COLO668 (cell line): Measurements from ENCODE around the gene AMBRA1.

Experiments
- DNase-seq: peaks from one replicate; lab custom pipeline; 2025; ENCODE audit not compliant: unreplicated experiment; lab: John Stamatoyannopoulos, UW

The AMBRA1 gene

DNA sequence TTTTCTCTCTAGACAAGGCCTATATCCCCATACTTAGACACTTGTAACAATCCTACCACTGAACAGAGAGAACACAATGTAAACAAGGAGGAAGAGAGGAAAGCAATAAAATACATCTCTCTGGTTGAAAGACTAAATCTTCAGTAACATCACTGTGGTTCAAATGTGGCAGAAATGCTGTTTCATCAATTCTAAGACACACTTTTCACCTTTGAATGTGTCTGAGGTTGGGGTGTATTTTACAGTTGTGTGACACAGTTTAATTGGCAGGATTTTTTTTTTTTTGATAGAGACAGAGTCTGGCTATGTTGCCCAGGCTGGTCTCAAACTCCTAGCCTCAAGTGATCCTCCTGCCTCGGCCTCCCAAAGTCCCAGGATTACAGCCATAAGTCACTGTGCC is 79.5 kb downstream of the AMBRA1 start:
- no peak for DNase-seq

DNA sequence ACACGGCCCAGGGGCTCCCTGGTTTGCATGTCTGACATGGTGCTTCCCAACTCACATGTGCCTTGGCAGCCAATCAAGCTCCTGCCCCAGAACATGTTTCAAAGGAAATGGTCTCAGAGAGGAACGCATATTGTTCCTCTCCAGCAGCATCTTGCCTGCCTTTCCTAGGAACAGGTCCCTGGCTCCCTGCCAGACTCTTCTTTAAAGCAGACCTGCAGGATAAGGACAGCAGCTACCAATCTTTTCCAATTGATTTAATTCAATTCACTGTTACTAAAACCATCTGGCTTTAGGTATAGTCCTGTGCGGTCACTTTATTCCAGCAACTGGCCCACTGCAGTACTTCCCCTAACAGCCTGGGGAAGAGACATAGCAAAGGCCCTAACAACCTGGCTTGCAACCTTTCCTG is 79.9 kb downstream of the AMBRA1 start:
- DNase-seq, result peak; percentile 21

DNA sequence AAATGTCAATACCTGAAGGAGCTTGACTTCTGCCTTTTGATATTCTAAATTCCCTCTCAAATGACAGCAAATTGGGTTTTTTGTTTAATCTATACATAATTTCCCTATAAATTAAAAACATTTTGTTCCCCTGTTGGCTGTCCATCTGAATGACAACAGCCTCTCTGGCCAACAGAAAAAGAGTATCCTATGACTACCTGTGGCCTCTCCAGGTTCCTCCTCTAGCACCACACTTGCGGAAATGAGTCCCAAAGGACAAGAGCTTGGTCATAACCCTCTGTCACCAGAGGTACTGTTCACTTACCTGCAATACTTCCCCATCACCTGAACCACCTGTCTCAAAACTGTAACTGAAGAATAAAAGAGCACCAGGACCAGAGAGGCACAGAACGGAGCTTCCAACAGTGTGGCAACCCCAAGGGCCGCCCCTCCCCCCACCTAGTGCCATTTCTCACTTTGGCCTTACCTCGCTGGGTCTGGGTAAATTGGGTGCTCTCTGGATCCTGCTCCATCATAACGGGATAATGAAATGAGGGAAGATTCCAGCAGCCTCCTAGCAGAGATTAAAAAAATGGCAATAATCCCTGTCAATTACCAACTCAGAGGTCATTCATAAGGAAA is 81.5 kb downstream of the AMBRA1 start:
- DNase-seq, result no peak

DNA sequence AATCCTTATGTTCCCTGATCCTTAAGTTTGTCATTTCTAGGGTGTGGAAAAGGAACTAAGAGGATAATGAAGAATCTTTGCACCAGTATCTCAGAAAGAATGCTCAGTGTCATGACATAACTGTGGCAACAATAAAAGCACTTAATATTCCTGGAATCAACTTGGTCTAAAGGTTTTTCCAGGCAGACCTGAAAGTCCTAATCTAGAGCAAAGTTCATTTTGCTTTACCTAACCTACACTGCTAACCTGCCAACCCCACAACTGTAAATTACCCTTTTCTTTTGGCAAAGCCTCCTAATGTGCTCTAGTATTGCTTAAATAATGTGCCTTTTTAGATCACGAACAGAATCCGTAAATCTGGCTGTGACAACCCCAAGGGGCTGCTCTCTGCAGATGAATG is 82.5 kb downstream of the AMBRA1 start:
- DNase-seq, result no peak

DNA sequence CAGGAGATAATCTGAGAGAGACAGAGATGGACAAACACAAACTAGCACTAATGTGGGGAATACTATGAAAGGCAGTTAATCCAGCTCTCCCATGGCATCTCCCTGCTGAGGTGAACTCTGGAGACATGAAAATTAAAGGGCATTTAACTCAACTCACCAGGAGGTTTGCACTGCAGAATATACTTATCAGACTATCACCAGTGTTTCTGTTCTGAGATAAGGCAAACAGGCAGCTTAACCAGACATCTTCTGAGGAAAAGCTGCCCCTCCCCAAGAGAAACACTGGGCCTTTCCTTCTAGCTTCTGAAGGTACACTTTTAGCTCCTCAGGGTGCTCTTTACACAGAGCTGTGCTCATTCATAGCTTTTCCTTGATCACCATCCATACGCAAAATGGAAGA is 85.5 kb downstream of the AMBRA1 start:
- no peak for DNase-seq

DNA sequence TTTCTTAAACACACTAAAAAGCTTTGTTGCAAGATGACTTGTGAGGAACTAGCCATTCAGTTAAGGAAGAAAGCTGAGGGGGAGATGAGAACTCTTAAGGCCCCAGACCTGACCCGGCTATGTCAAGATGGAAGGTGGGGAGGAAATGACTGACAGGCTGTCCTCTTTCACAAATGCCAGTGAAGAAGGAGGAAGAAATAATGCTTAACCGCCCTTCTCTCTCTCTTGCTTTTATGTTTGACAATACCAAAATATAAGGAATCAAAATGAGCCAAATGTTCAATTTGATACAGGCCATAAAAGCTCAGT is 87.4 kb downstream of the AMBRA1 start:
- DNase-seq, result no peak

DNA sequence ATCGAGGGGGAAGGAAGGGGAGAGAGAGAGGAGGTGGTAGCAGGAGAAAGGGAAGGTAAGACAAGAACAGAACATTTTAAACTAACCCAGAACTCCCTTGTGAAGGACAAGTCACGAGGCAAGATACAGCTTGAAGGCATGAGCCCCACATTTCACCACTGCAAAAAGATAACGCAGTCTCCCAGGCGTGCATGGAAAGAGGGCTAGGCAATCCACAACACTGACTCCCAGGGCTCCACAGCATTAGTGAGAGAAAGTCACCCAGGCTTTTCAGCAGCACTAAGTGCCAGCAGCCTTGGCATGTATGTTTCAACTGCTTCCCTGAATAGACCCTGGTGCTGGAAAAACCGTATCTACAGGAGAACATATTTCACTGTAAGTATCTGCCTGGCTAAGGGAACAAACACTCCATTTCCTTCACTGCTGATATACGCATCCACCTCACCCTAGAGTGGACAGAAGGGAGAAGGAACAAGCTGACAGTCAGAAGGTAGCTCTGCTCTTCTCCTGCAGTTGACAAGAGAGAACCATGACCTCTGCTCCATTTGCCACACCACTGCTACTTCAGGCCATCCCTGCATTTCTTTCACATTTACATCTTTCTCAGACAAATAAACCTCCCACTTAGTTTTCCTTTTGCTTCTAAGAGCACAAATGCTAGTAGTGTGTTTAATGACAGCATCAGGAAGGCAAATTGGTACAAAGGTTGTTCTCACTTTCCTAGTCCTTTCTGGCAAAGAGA is 87.9 kb downstream of the AMBRA1 start:
- DNase-seq, result no peak

DNA sequence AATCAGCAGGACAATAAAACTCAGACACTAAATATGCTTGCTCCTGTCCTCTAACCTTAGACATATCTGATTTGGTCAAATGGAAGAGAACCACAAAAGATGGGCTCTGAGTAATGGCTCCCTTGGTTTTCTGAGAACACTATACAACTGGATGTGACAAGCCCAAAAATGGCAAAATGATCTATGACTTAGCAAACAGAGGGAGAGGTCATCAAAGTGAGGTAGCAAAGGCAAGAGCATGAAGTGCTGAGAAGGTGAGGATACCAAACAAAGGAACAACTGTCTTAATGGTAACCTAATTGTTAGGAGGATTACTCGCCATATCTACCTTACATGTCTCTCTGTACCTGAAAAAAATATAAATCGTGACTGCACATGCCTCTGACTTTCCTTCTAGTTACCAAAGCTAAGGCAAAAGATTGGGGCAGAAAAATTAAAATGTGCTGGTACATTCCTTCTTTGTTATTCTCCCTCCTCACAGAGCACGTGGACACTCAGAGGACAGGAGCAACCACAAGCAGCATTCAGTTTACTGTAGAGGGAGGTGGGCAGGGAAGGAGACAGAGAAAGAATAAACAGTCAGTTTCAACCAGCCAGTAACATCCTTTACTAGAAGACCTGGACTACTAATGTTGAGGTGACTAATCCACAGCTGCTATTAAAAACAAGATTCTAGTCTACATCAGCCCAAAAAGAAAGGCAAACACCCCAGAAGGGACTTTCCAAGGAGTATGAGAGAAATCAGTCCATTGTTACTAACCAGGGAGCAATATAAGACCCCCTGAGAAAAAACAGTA is 88.8 kb downstream of the AMBRA1 start:
- DNase-seq, result no peak

DNA sequence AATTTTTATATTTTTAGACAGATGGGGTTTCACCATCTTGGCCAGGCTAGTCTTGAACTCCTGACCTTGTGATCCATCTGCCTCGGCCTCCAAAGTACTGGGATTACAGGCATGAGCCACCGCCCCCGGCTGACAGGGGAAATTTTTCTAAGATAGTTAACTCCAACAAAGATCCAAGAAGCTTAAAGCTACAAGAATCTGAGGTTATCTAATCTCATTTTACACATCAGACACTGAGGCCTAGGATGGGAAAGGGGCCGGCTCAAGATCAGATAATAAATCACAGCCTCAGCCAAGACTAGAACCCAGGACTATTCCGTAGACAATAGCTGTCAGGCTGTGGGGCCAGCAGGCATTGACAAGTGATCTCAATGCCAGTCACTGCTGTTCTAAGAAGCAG is 94.0 kb downstream of the AMBRA1 start:
- DNase-seq, result no peak

DNA sequence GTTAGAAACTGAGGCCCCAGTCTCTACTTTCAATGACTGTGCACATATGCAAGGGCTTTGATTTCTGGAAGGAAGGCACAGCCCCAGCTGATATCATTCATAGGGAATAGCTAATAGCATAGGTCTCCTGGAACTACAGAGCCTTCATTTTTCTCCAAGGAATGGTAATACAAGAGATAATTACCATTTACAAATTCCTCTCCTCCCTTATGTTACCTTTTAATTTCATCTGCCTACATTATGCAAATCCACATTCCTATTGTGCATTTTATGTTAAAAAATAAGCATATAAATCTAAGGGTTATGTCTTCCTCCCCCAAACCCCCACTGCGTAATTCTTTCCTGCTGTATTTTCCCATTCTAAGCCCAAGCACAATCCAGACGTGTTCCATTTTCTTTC is 94.9 kb downstream of the AMBRA1 start:
- DNase-seq, result no peak

DNA sequence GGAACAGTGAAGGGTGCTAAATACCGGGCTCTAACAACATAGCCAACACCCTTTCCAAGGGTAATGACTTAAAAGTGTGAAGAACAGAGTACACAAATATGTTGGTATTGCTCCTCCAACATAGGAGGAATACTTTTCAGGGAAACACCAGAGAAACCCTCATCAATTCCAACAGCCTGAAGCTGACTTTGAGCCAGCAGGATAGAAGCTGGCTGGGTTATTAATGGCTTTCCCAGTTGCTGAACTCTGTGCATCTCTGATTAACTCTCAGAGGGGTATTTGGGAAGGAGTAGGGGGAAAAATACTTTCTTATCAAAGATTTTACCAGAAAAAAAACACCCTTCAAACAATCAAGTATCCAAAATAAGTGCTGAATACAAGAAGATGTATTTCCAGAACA is 95.6 kb downstream of the AMBRA1 start:
- no peak for DNase-seq

DNA sequence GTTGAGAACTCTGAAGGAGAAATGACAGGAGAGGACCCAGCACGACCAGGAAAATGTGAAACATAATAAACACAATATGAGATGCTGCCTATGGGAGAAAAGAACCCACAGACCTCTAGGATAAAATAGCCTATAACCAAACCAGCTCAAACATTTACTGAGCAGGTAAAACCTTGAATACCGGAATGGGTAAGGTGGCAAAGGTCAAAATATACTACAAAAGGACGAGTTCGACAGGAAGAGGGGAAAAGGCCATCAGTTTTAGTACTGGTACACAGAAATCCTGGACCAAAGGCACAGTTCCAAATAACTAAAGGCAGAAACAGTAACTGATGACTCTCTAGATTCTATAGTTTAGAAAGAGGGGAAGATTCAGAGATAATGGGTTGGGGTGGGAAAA is 96.3 kb downstream of the AMBRA1 start:
- no peak for DNase-seq

DNA sequence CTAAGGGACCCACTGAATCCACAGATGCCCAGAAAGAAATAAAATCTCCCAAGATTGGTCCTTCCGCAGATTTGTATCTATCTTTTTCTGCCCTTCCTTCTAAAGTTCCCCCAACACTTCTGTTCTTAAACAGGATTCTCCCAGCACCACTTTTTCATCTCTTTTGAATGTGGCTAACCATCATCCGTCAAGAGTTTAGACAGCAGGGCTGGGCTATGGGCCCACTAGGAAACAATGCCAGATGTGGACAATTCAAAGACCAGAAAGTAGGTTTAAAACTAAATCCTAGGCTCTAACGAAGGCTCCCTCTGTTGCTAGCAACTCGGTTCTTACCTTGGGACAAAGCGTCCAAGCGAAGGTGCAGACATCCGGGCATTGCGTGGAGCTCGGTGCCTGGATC is 100.0 kb downstream of the AMBRA1 start:
- no peak for DNase-seq

DNA sequence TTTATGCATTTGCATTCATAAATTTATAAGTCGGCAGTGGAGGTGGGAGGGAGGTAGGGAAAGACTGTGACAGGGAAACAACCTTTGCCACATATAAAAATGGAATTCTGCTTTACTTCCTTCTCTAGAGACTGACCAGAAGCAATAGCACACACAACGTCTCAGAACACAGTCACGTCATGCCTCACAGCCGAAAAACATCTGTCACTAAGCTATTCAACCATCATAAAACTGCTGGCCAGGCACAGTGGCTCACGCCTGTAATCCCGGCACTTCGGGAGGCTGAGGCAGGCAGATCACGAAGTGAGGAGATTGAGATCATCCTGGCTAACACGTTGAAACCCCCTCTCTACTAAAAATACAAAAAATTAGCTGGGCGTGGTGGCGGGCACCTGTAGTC is 101.3 kb downstream of the AMBRA1 start:
- DNase-seq, result no peak

DNA sequence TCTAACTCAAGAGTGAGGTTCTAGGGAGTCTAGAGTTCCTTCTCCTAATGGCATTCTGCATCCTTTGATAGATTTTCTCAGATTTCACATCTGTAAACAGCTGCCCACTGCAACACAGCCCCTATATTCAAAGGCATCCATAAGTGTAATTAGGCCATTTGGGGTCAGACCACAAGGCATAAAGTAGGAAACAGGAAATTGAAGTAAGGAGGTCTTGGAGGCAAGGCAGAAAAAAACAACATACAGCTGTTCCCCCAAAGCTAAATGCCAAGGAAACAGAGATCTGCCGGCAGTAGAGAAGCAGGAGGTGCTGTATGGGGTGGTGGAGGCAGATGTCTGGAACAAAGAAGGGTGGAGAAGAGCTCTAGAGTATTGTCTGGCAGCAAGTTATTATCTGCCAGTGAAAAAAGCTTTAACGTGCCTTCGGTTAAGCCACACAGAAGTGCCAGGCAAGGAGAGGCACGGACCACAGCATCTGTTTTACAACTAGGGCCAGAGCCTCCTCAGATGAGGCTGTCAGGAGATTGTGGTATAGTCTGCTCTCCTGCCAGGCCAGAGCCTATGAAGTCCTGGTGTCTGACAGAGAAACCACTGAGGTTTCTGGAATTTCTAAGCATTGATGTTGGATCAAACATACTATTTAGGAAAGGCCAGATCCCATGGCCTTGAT is 102.0 kb downstream of the AMBRA1 start:
- DNase-seq, result no peak

DNA sequence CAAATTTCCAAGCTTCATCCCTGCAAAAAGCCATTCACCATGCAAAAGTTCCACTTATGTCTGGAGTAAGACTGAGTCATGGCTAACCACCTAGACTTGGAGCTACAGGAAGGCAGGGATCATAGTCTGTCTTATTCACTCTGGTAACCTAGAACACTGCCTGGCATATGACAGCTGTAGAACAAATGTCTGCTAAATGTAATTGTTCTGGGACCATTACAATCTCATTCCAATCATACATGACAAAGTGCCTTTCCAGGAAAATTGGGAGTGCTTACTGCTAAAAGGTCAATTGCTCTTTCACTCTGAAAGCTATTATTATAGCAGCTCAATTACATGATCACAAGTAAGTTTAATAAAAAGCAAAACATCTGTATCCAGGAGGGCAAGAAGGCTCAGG is 103.2 kb downstream of the AMBRA1 start:
- DNase-seq, result no peak

DNA sequence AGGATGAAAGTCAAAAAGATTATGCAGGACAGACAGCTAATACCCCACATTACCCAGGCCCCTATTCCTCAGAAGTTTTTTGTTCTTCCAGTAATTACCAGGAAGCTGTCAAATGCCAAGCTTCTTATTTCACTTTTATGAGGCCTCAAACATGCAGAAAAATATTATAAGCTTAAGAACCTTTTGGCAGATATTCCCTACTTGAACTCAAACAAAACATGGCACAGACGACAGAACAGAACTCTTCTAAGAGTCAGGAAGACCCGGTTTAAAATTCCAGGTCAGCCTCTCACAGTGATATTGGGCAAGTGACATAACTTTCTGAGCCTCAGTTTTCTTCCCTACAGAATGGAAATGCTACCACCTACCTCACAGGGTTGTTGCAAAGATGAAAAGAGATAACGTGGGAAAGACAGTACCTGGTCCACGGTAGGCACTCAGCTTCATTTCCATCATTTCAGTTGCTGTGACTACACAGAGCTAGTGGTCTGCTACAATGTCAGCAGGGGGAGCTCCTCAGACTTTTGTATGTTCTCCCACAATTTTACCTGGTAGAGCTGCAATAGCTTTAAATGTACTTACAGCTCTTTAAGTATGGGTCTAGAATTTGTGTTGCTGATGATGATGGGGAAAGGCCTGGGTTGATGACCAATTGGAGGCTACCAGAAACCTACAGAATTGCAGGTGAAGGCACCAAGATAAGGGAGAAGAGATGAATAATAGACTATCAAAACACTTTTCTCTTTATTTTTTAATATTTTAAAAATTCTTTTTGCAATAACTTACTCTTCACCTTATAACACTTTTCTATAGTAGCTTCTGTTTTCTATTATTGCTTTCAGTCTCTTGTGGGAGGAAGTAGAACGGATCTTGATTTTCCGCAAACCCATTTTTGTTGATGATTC is 103.9 kb downstream of the AMBRA1 start:
- peak; percentile 36 for DNase-seq

DNA sequence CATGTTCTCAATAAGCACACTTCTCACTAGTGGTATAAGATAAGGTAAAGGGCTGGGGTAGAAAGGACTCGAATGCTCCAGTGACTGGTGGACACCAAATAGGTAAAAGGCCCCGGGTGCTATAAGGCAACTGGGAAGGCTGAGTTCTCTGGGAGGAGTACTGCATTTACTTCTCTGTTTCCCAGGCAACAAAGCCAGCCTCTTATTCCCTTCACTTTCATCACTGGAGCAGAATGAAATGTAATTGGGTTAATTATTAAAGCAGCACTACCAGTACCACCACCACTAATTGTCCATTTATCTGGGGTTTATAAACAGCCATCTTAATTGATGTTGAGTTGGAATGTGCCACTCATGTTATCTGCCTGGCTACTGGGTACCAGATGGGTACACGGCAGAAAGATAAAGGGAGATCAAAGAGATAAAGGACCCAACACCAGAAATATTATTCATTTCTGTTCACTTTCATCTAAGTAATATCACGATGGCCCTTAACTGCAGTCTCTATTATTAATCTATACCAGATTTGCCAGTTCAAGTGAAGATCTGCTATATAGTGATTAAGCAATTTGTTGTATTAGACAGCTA is 107.9 kb downstream of the AMBRA1 start:
- no peak for DNase-seq

DNA sequence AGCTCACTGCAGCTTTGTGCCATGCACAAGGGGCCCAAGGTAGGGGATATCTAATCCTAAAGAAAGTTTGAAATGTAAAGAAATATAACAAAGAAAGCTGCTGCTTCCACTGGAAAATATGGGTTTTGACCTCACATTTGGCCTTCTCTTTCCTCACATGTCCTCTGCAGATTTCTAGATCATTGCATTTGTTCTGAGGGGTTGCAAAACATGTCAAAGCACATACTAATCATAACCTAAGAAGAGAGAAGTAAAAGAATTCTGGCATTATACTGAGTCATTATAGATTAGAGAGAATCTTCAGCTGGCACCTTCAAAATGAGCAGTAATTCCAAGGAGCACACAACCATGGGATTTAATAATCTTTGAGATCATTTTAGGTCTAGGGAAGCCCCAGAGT is 109.7 kb downstream of the AMBRA1 start:
- no peak for DNase-seq

DNA sequence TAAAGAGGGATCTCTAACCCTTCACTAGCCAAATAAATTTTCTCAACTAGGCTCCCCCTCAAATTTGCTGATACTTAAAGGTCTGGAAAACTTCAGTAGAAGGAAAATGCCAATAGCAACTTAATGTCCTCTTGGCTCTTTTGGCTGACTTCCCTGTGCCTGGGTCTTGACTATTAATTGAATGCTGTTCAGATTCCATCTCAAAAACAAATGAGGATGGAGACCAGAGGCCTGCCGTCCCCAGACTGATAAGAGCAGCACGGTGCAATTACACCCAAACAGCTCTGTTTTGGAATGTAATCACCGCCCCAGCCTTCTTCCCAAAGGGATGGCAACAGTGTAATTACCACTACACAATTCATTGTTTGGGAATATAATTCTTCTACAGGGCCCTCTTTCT is 112.9 kb downstream of the AMBRA1 start:
- DNase-seq, result no peak
